HEK293 (cell line): ENCODE measurements around the gene IDUA.

Experiments used
- CTCF ChIA-PET: fragments of 350-600 bp; formaldehyde crosslinking; extraction: SDS; loops from one replicate; lab custom pipeline; 2021; ENCODE audit warnings: antibody characterized with exemption; lab: Yijun Ruan, JAX
- POLR2A ChIA-PET: fragments of 300-600 bp; formaldehyde crosslinking; extraction: SDS; loops from one replicate; lab custom pipeline; 2020; ENCODE audit warnings: antibody characterized with exemption, inconsistent platforms; lab: Yijun Ruan, JAX
- H3K27ac ChIP-seq: fragments of 200-500 bp; sonication (Bioruptor generic); 2 replicates; pipeline ENCODE4 v1.5.1; 2014; ENCODE audit warnings: low read depth, low read length, control low read depth, inconsistent platforms; ENCODE audit errors: extremely low read depth
- H3K36me3 ChIP-seq, 2 experiments: fragments of 200-500 bp in 1 of 2; sonication (Bioruptor generic) in 1 of 2; 1 replicate in 1 of 2; 2 replicates in 1 of 2; pipeline ENCODE4 v1.5.1; 2014 to 2017; ENCODE audit warnings: inconsistent platforms in 2 of 2, low read length in 2 of 2; ENCODE audit not compliant: control insufficient read depth in 2 of 2, insufficient read depth in 1 of 2
- H3K4me1 ChIP-seq: fragments of 200-500 bp; sonication (Bioruptor generic); 2 replicates; pipeline ENCODE4 v1.5.1; 2014; ENCODE audit warnings: mild to moderate bottlenecking, low read length, inconsistent platforms; ENCODE audit not compliant: control insufficient read depth, insufficient read depth
- H3K4me3 ChIP-seq: 2 replicates; pipeline ENCODE4 v1.5.1; 2011; ENCODE audit warnings: low read depth, mild to moderate bottlenecking, control low read depth, low read length, moderate library complexity
- H3K9me3 ChIP-seq: fragments of 200-500 bp; sonication (Bioruptor generic); 2 replicates; pipeline ENCODE4 v1.5.1; 2014; ENCODE audit warnings: low read depth, low read length, inconsistent platforms; ENCODE audit not compliant: control insufficient read depth, insufficient read depth
- HOXD13 ChIP-seq: sonication (generic); formaldehyde crosslinking; IDR thresholded peaks from 2 replicates; pipeline ENCODE4 v1.8.0; 2022; ENCODE audit warnings: missing genetic modification reagents, borderline replicate concordance
- MEIS1 ChIP-seq: sonication (generic); formaldehyde crosslinking; IDR thresholded peaks from 2 replicates; pipeline ENCODE4 v1.8.1; 2022; ENCODE audit warnings: missing genetic modification reagents, mild to moderate bottlenecking, borderline replicate concordance
- SETDB1 ChIP-seq: IDR thresholded peaks from one replicate; pipeline ENCODE4 v1.6.1; 2017; ENCODE audit warnings: mild to moderate bottlenecking, low read length, moderate library complexity, mixed read lengths; ENCODE audit not compliant: insufficient read length
- TRIM28 ChIP-seq: IDR thresholded peaks from 2 replicates; pipeline ENCODE4 v1.6.1; 2011; ENCODE audit warnings: low read length, control low read depth, borderline replicate concordance
- ZNF174 ChIP-seq: fragments of 450-650 bp; formaldehyde crosslinking; IDR thresholded peaks from 2 replicates; pipeline ENCODE4 v1.5.0; 2017; ENCODE audit warnings: missing biosample characterization, mild to moderate bottlenecking, missing genetic modification characterization
- ZNF184 ChIP-seq: fragments of 450-650 bp; IDR thresholded peaks from 2 replicates; pipeline ENCODE4 v1.5.1; 2018; ENCODE audit warnings: missing biosample characterization, mild to moderate bottlenecking, missing genetic modification characterization
- ZNF426 ChIP-seq: fragments of 450-650 bp; formaldehyde crosslinking; IDR thresholded peaks from 2 replicates; pipeline ENCODE4 v1.5.1; 2017; ENCODE audit warnings: missing biosample characterization, missing genetic modification characterization, mild to moderate bottlenecking, inconsistent platforms, moderate library complexity
- ZNF48 ChIP-seq: fragments of 450-650 bp; formaldehyde crosslinking; IDR thresholded peaks from 2 replicates; pipeline ENCODE4 v1.5.1; 2016; ENCODE audit warnings: missing biosample characterization, missing genetic modification characterization
- ZNF521 ChIP-seq: fragments of 450-650 bp; formaldehyde crosslinking; IDR thresholded peaks from 2 replicates; pipeline ENCODE4 v1.5.1; 2017; ENCODE audit warnings: missing biosample characterization, mild to moderate bottlenecking, missing genetic modification characterization
- ZNF600 ChIP-seq: fragments of 450-650 bp; formaldehyde crosslinking; IDR thresholded peaks from 2 replicates; pipeline ENCODE4 v1.5.1; 2016; ENCODE audit warnings: missing biosample characterization, missing genetic modification characterization
- ZNF654 ChIP-seq: fragments of 450-650 bp; formaldehyde crosslinking; IDR thresholded peaks from 2 replicates; pipeline ENCODE4 v1.5.1; 2016; ENCODE audit warnings: low read depth, missing biosample characterization, missing genetic modification characterization
- TF ChIP-seq, protein P1 (sequence below): fragments of 450-650 bp; formaldehyde crosslinking; optimal IDR thresholded peaks from 2 replicates; pipeline ENCODE3; 2016; ENCODE audit warnings: missing biosample characterization, mild to moderate bottlenecking, missing genetic modification characterization
- TF ChIP-seq, protein P2 (sequence below): fragments of 450-650 bp; formaldehyde crosslinking; IDR thresholded peaks from 2 replicates; pipeline ENCODE4 v1.5.1; 2016; ENCODE audit warnings: missing biosample characterization, missing genetic modification characterization
- TF ChIP-seq, protein P3 (sequence below): fragments of 450-650 bp; formaldehyde crosslinking; IDR thresholded peaks from 2 replicates; pipeline ENCODE4 v1.5.1; 2016; ENCODE audit warnings: missing biosample characterization, missing genetic modification characterization
- TF ChIP-seq, protein P4 (sequence below): sonication (generic); formaldehyde crosslinking; IDR thresholded peaks from 2 replicates; pipeline ENCODE4 v1.8.1; 2022; ENCODE audit warnings: mild to moderate bottlenecking, moderate library complexity, missing genetic modification reagents
- TF ChIP-seq, protein P5 (sequence below): fragments of 450-650 bp; formaldehyde crosslinking; IDR thresholded peaks from 2 replicates; pipeline ENCODE4 v1.5.1; 2016; ENCODE audit warnings: missing biosample characterization, missing genetic modification characterization

IDUA gene

DNA sequence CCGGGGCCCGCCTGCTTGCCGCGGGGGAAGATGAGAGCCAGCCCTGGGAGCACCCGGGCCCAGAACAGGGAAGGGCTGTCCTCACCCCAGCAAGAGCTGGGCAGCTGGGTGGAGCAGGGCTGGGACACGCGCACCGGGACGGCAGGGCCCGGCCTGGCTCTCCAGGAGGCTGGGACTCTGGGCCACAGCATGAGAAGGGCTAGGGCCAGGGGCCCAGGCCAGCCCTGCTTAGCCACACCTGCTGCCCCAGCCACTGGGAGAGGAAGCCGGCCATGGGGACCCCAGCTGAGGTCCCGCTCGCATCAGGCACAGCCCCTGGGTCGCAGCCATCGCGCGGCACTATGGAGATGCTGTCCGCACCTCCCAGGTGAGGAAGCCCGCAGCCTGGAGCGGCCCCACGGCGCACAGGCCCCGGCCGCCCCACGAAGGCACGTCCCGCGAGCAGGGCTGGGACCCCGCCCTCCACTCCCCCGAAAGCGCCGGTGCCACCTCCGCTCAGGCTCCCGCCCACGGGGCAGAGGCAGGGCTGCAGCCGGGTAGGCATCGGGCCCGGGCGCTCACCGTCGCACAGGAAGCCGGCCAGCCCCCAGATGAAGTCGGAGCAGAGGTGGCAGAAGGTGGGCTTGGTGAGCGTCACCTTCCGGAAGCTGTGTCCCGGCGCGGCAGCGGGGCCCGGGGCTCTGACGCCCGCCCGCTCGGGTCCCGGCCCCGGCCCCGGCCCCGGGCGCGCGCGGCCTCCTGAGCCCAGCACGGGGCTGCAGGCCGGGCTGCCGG lies 14.0 kb upstream of the IDUA start (continued):
- TF ChIP-seq, protein P1, sequence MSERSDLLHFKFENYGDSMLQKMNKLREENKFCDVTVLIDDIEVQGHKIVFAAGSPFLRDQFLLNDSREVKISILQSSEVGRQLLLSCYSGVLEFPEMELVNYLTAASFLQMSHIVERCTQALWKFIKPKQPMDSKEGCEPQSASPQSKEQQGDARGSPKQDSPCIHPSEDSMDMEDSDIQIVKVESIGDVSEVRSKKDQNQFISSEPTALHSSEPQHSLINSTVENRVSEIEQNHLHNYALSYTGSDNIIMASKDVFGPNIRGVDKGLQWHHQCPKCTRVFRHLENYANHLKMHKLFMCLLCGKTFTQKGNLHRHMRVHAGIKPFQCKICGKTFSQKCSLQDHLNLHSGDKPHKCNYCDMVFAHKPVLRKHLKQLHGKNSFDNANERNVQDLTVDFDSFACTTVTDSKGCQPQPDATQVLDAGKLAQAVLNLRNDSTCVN, result peak; percentile 58
- TF ChIP-seq, protein P2, sequence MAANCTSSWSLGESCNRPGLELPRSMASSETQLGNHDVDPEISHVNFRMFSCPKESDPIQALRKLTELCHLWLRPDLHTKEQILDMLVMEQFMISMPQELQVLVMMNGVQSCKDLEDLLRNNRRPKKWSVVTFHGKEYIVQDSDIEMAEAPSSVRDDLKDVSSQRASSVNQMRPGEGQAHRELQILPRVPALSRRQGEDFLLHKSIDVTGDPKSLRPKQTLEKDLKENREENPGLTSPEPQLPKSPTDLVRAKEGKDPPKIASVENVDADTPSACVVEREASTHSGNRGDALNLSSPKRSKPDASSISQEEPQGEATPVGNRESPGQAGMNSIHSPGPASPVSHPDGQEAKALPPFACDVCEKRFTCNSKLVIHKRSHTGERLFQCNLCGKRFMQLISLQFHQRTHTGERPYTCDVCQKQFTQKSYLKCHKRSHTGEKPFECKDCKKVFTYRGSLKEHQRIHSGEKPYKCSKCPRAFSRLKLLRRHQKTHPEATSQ, result no peak
- no peak for TF ChIP-seq HOXD13 (CRISPR knock-in tag)
- TF ChIP-seq, protein P3, sequence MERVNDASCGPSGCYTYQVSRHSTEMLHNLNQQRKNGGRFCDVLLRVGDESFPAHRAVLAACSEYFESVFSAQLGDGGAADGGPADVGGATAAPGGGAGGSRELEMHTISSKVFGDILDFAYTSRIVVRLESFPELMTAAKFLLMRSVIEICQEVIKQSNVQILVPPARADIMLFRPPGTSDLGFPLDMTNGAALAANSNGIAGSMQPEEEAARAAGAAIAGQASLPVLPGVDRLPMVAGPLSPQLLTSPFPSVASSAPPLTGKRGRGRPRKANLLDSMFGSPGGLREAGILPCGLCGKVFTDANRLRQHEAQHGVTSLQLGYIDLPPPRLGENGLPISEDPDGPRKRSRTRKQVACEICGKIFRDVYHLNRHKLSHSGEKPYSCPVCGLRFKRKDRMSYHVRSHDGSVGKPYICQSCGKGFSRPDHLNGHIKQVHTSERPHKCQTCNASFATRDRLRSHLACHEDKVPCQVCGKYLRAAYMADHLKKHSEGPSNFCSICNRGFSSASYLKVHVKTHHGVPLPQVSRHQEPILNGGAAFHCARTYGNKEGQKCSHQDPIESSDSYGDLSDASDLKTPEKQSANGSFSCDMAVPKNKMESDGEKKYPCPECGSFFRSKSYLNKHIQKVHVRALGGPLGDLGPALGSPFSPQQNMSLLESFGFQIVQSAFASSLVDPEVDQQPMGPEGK, result 0 out of 2 replicates have a peak, but pooled peaks have one; percentile 16
- TF ChIP-seq, protein P4, sequence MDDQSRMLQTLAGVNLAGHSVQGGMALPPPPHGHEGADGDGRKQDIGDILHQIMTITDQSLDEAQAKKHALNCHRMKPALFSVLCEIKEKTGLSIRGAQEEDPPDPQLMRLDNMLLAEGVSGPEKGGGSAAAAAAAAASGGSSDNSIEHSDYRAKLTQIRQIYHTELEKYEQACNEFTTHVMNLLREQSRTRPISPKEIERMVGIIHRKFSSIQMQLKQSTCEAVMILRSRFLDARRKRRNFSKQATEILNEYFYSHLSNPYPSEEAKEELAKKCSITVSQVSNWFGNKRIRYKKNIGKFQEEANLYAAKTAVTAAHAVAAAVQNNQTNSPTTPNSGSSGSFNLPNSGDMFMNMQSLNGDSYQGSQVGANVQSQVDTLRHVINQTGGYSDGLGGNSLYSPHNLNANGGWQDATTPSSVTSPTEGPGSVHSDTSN (CRISPR knock-in tag), result no peak
- TF ChIP-seq MEIS1 (CRISPR knock-in tag), result no peak
- TF ChIP-seq ZNF521 (tag by site-specific recombination), result no peak
- no peak for TF ChIP-seq ZNF184 (tag by site-specific recombination)
- TF ChIP-seq ZNF426 (tag by site-specific recombination), result no peak
- TF ChIP-seq ZNF600 (tag by site-specific recombination), result 0 out of 2 replicates have a peak, but pooled peaks have one; percentile 19
- TF ChIP-seq, protein P5, sequence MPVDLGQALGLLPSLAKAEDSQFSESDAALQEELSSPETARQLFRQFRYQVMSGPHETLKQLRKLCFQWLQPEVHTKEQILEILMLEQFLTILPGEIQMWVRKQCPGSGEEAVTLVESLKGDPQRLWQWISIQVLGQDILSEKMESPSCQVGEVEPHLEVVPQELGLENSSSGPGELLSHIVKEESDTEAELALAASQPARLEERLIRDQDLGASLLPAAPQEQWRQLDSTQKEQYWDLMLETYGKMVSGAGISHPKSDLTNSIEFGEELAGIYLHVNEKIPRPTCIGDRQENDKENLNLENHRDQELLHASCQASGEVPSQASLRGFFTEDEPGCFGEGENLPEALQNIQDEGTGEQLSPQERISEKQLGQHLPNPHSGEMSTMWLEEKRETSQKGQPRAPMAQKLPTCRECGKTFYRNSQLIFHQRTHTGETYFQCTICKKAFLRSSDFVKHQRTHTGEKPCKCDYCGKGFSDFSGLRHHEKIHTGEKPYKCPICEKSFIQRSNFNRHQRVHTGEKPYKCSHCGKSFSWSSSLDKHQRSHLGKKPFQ (tag by site-specific recombination), result no peak
- TF ChIP-seq ZNF654 (tag by site-specific recombination), result no peak
- TF ChIP-seq ZNF174 (tag by site-specific recombination), result no peak

DNA sequence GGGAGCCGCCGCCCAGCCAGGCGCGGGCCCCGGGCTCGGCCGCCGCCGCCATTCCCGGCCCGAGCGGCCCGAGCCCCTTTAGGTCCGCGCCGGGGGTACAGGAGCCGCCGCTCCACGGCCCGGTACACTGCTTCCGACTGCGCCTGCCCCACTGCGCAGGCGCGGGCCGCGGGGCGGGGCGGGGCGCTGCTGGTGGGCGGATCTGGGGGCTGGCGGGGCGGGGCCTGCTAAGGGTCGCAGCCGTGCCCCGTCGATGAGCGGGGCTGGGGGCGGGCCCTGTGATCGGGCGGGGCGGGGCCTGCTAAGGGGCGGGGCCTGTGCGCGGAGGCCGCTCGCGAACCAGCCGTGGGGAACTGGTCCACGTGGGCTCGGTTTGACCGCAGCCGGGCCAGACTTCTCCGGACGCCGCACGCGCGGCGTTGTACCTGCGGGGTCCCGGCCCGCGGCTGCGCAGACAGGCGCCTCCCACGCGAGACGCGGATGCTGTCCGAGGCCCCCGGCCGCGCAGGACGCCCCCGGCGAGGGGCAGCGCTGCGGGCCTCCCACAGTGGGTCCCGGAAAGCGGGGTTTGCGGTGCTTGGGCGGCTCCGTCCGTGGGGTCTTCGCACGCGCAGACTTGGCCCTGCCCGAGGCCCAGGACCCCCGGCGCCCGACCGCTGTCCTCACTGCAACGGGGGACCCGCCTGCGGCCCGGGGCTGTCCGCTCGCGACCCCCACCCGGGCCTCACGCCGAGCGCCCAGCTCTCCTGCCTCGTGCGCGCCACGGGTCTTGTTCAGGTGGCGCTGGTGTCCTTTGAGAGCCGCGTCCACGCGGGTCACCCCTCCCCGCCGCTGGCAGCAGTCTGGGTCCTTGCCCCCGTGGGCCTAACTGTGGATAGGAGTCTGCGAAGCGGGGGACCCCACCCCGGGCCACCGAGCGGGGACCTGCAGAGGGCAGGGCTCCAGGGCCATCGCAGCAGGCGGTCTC lies 13.1 kb upstream of the IDUA start, which contains the start of gene DGKQ:
Gene DGKQ, minus strand, starts transcription at position 139 of the 967 bp plus-strand sequence. Its CDS starts 87 bp downstream, at position 52.
- no peak for TF ChIP-seq SETDB1
- TF ChIP-seq ZNF48 (tag by site-specific recombination), result no peak
- TF ChIP-seq ZNF654 (tag by site-specific recombination), result no peak
- no peak for TF ChIP-seq TRIM28
- TF ChIP-seq, all 188 proteins: peak for 0
- Histone ChIP-seq H3K4me1 (no peaks in the 10 kb centered on the region), H3K9me3 (no peaks in the 10 kb centered on the region), H3K27ac (no peak within 1 kb of the TSS; the same call in 1 of the 2 replicates), H3K36me3 (no peaks in the 10 kb centered on the region), H3K4me3 (peak within 1 kb of the TSS; percentile 65)
- ChIA-PET POLR2A (no interaction called here), CTCF (interaction anchor here (1.2 kb wide), 1 partner anchor 14 kb away, joined by 5 read pairs; the partner anchor contains the start of gene IDUA)
